ENCODE data around the gene OTUD7B. TPM values are rescaled to one million over a fixed set of nuclear protein-coding genes. Genes with fewer than 3 reads are reported as not detected.

The OTUD7B gene
- total and polyA plus RNA-seq, 9 of the 15 experiments (the other 6 are each of a cell fraction or from before 2014, with no cell fraction given) = 0.96 to 18.8 (median 7.4) TPM

GRCh38 chr1:149906570-149907075, 103.9 kb downstream of the OTUD7B start:
- BruUV-seq (replicated peaks) = no TSS peak
- ATAC-seq = peak; percentile 82
- H3K9ac ChIP-seq (ENCODE audit: insufficient read depth in 1 of 2, low read depth in 2 of 2, low read length in 2 of 2) = peak overlapping the region; percentile 33 to 88; a peak in 3 of 4 replicates
- no peaks in the 10 kb centered on the region for H3K79me2 ChIP-seq (ENCODE audit: control insufficient read depth, insufficient read depth, low read length)
- H3K36me3 ChIP-seq (ENCODE audit: control insufficient read depth, insufficient read depth, low read length) = no peaks in the 10 kb centered on the region
- peak overlapping the region; percentile 89 for H3K4me2 ChIP-seq (ENCODE audit: insufficient read depth, low read length)
- ChIA-PET POLR2A (interaction anchor here (0.7 to 8.4 kb wide), 4 partner anchors 10 to 29 kb away, joined by 3 to 71 read pairs (median 4); a partner anchor contains a TSS), CTCF (ENCODE audit: low intra/inter-chr PET ratio) (no interaction called here)
- peaks cover 5 to 26% of the 10 kb centered on the region in 2 experiments; a peak in 4 of 5 replicates for H3K4me1 ChIP-seq (replicated peaks in 1 of 2; ENCODE audit: control insufficient read depth in 2 of 2, insufficient read depth in 2 of 2, low read length in 2 of 2)
- H3K9me1 ChIP-seq (ENCODE audit: control insufficient read depth, insufficient read depth, low read length) = no peaks in the 10 kb centered on the region
- peak overlapping the region; percentile 41; the same call in 1 of the 3 replicates for H3K27ac ChIP-seq (ENCODE audit: extremely low read depth, low read depth, low read length)
- intact Hi-C loops (cut with micrococcal nuclease) (no loop called here), in situ Hi-C loops (cut with MboI) (no loop called here)
- H4K20me1 ChIP-seq (replicated peaks; ENCODE audit: control insufficient read depth, insufficient read depth, low read length) = no peaks in the 10 kb centered on the region
- 2% methylated on average over 10 of the region's 10 CpGs for WGBS (ENCODE audit: insufficient coverage, low coverage, missing lambda C conversion rate)
- no peaks in the 10 kb centered on the region for H3K9me3 ChIP-seq (replicated peaks; ENCODE audit: control insufficient read depth, insufficient read depth, low read depth, low read length)
- H2AFZ ChIP-seq (ENCODE audit: low read depth, low read length) = peak overlapping the region; percentile 94
- DNase-seq (ENCODE audit: extremely low read depth in 1 of 4, low spot score in 3 of 4) = peak; percentile 65 to 79 (median 76)
- H3K4me3 ChIP-seq = peak overlapping the region; percentile 5; the same call in 1 of the 2 replicates
- no peaks in the 10 kb centered on the region for H3K27me3 ChIP-seq (ENCODE audit: control insufficient read depth in 2 of 2, insufficient read depth in 2 of 2, low read length in 2 of 2)
- FAIRE-seq = peak; percentile 95
- no peak for TF ChIP-seq EGR1 (conservative IDR thresholded peaks at IDR 0.05)
- no peak for TF ChIP-seq PREB (CRISPR knock-in tag; IDR thresholded peaks at IDR 0.05)
- TF ChIP-seq, protein P1, sequence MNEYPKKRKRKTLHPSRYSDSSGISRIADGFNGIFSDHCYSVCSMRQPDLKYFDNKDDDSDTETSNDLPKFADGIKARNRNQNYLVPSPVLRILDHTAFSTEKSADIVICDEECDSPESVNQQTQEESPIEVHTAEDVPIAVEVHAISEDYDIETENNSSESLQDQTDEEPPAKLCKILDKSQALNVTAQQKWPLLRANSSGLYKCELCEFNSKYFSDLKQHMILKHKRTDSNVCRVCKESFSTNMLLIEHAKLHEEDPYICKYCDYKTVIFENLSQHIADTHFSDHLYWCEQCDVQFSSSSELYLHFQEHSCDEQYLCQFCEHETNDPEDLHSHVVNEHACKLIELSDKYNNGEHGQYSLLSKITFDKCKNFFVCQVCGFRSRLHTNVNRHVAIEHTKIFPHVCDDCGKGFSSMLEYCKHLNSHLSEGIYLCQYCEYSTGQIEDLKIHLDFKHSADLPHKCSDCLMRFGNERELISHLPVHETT (CRISPR knock-in tag; conservative IDR thresholded peaks at IDR 0.05 in 1 of 2, IDR thresholded peaks at IDR 0.05 in 1 of 2) = 0 out of 4 replicates have a peak, but pooled peaks of 1 of the 2 experiments have one; percentile 35
- TF ChIP-seq RCOR1 (IDR thresholded peaks at IDR 0.05; ENCODE audit: borderline replicate concordance in 1 of 2, low read depth in 2 of 2, low read length in 2 of 2) = 0 out of 4 replicates have a peak, but pooled peaks of 1 of the 2 experiments have one; percentile 40
- no peak for TF ChIP-seq TCFL5 (CRISPR knock-in tag; conservative IDR thresholded peaks at IDR 0.05)
- no peak for TF ChIP-seq PHTF2 (CRISPR knock-in tag; IDR thresholded peaks at IDR 0.05)
- no peak for TF ChIP-seq ZNF143 (CRISPR knock-in tag; IDR thresholded peaks at IDR 0.05)
- TF ChIP-seq SPI1 (IDR thresholded peaks at IDR 0.05; ENCODE audit: borderline replicate concordance, low read depth, low read length) = no peak
- TF ChIP-seq ZNF696 (CRISPR knock-in tag; conservative IDR thresholded peaks at IDR 0.05) = no peak
- TF ChIP-seq FOSL1 (tag; conservative IDR thresholded peaks at IDR 0.05) = peak; percentile 94
- no peak for TF ChIP-seq ZBED1 (IDR thresholded peaks at IDR 0.05)
- peak; percentile 81 for TF ChIP-seq SMARCC2 (IDR thresholded peaks at IDR 0.05; ENCODE audit: low read depth)
- TF ChIP-seq TAF9B (IDR thresholded peaks at IDR 0.05; ENCODE audit: partially characterized antibody) = no peak
- TF ChIP-seq ZBTB1 (CRISPR knock-in tag; IDR thresholded peaks at IDR 0.05; ENCODE audit: borderline replicate concordance, low read depth) = no peak
- no peak for TF ChIP-seq ZNF347 (CRISPR knock-in tag; IDR thresholded peaks at IDR 0.05; ENCODE audit: low read depth)
- 0 out of 2 replicates have a peak, but pooled peaks have one; percentile 32 for TF ChIP-seq NFIC (IDR thresholded peaks at IDR 0.05)
- no peak for TF ChIP-seq TCF7L2 (IDR thresholded peaks at IDR 0.05; ENCODE audit: low read depth, low read length)
- peak in 1 of 2 experiments; percentile 41; a peak in 1 of 4 replicates for TF ChIP-seq MNT (conservative IDR thresholded peaks at IDR 0.05)

Measured in K562 (cell line).